Body of pancreas (tissue), 4 donors: ENCODE measurements around the gene AFDN.

ENCODE experiments used
- CTCF ChIP-seq, 7 experiments: fragments of 450-650 bp in 4 of 7; fragments of 200-600 bp in 3 of 7; sonication (generic) in 3 of 7; IDR thresholded peaks; one replicate each; pipeline ENCODE4 v1.5.1; 2016 to 2019; ENCODE audit warnings: antibody characterized with exemption in 7 of 7
- POLR2A ChIP-seq, 3 donors: fragments of 450-650 bp; IDR thresholded peaks; one replicate each; pipeline ENCODE4 v1.6.1; 2016; ENCODE audit warnings: antibody characterized with exemption in 3 of 3, mild to moderate bottlenecking in 2 of 3

- TF ChIP-seq CTCF (IDR thresholded peaks at IDR 0.05) (no peak), POLR2A (IDR thresholded peaks at IDR 0.05) (no peak)
Measured at GRCh38 chr6:167979436-167980139, 152.9 kb downstream of the AFDN start.
